ENCODE data around the gene KLHL29.

The KLHL29 gene

GRCh38 chr2:23624915-23625314 is 239.9 kb downstream of the KLHL29 start:
- POLR2A ChIA-PET (ENCODE audit: low non-redundant PET), result interaction anchor here (0.5 kb wide), 1 partner anchor 23 kb away, joined by 3 read pairs; no protein-coding TSS in a partner anchor
- CTCF ChIA-PET, result interaction anchor here (0.6 kb wide), 2 partner anchors 11 to 147 kb away, joined by 3 to 4 read pairs; no protein-coding TSS in a partner anchor
- DNase-seq (ENCODE audit: low spot score), result no peak
- no peak overlapping the region for H3K27ac ChIP-seq
- no peak for TF ChIP-seq CTCF (conservative IDR thresholded peaks at IDR 0.05; ENCODE audit: low read depth)

GRCh38 chr2:23625726-23626125 is 240.7 kb downstream of the KLHL29 start:
- CTCF ChIA-PET, result no interaction called here
- POLR2A ChIA-PET (ENCODE audit: low non-redundant PET), result no interaction called here
- H3K27ac ChIP-seq, result no peak overlapping the region
- no peak for DNase-seq (ENCODE audit: low spot score)
- TF ChIP-seq CTCF (conservative IDR thresholded peaks at IDR 0.05; ENCODE audit: low read depth), result no peak

- ChIA-PET POLR2A (ENCODE audit: low non-redundant PET) (no interaction called here), CTCF (interaction anchor here (0.6 kb wide), 1 partner anchor 184 kb away, joined by 3 read pairs; no protein-coding TSS in a partner anchor)
- no peak for DNase-seq (ENCODE audit: low spot score)
- TF ChIP-seq CTCF (conservative IDR thresholded peaks at IDR 0.05; ENCODE audit: low read depth), result no peak
- no peak overlapping the region for H3K27ac ChIP-seq
Measured at GRCh38 chr2:23626701-23627230, 241.8 kb downstream of the KLHL29 start.

- ChIA-PET POLR2A (ENCODE audit: low non-redundant PET) (no interaction called here), CTCF (interaction anchor here (0.6 kb wide), 1 partner anchor 184 kb away, joined by 3 read pairs; no protein-coding TSS in a partner anchor)
- no peak for DNase-seq (ENCODE audit: low spot score)
- H3K27ac ChIP-seq, result no peak overlapping the region
- TF ChIP-seq CTCF (conservative IDR thresholded peaks at IDR 0.05; ENCODE audit: low read depth), result no peak
Measured at GRCh38 chr2:23627236-23628009, 242.4 kb downstream of the KLHL29 start.

- no peak overlapping the region for H3K27ac ChIP-seq
- CTCF ChIA-PET, result interaction anchor here (0.7 kb wide), 1 partner anchor 68 kb away, joined by 3 read pairs; no protein-coding TSS in a partner anchor
- no peak for TF ChIP-seq CTCF (conservative IDR thresholded peaks at IDR 0.05; ENCODE audit: low read depth)
- POLR2A ChIA-PET (ENCODE audit: low non-redundant PET), result no interaction called here
- no peak for DNase-seq (ENCODE audit: low spot score)
Measured at GRCh38 chr2:23628926-23629771, 244.2 kb downstream of the KLHL29 start.

GRCh38 chr2:23629772-23630480 is 244.9 kb downstream of the KLHL29 start:
- no peak for DNase-seq (ENCODE audit: low spot score)
- no peak overlapping the region for H3K27ac ChIP-seq
- TF ChIP-seq CTCF (conservative IDR thresholded peaks at IDR 0.05; ENCODE audit: low read depth), result no peak
- POLR2A ChIA-PET (ENCODE audit: low non-redundant PET), result no interaction called here
- CTCF ChIA-PET, result no interaction called here

Measured in RWPE1 (cell line).